DND-41 (cell line): ENCODE data around the gene PRKRIP1.

Experiments used
- ATAC-seq: fragments of 200-7000 bp; cut with Tn5 transposase; 3 replicates; pipeline ENCODE4 v1.9.1; 2021; ENCODE audit warnings: low read depth; ENCODE audit not compliant: insufficient read depth
- DNase-seq: peaks from one replicate; pipeline ENCODE4 v3.0.0-alpha.2; 2020
- H2AFZ ChIP-seq: 2 replicates; pipeline ENCODE4 v1.6.0; 2012; ENCODE audit warnings: low read depth, low read length
- H3K27ac ChIP-seq: 2 replicates; pipeline ENCODE4 v1.5.1; 2012; ENCODE audit warnings: low read length, inconsistent platforms
- H3K27me3 ChIP-seq: fragments of 200-600 bp; sonication (generic); 2 replicates; pipeline ENCODE4 v1.6.0; 2012; ENCODE audit warnings: low read length, mild to moderate bottlenecking, inconsistent platforms; ENCODE audit not compliant: insufficient read depth, poor library complexity
- H3K36me3 ChIP-seq: 2 replicates; pipeline ENCODE4 v1.5.1; 2012; ENCODE audit warnings: low read length, inconsistent platforms; ENCODE audit not compliant: insufficient read depth
- H3K4me1 ChIP-seq: 2 replicates; pipeline ENCODE4 v1.5.1; 2012; ENCODE audit warnings: mild to moderate bottlenecking, low read length; ENCODE audit not compliant: insufficient read depth
- H3K4me2 ChIP-seq: 2 replicates; pipeline ENCODE4 v1.6.0; 2012; ENCODE audit warnings: mild to moderate bottlenecking, moderate library complexity, low read length, inconsistent platforms; ENCODE audit not compliant: insufficient read depth
- H3K4me3 ChIP-seq, 2 experiments: fragments of 200-600 bp in 1 of 2; shearing (Covaris generic) in 1 of 2; 2 replicates each; pipeline ENCODE4 v1.5.1; 2012 to 2016; ENCODE audit warnings: inconsistent platforms in 2 of 2, low read length in 2 of 2, mild to moderate bottlenecking in 2 of 2, low read depth in 1 of 2, moderate library complexity in 1 of 2
- H3K79me2 ChIP-seq: 2 replicates; pipeline ENCODE4 v1.6.0; 2012; ENCODE audit warnings: low read length, inconsistent platforms; ENCODE audit not compliant: insufficient read depth
- H3K9ac ChIP-seq: 2 replicates; pipeline ENCODE4 v1.6.0; 2012; ENCODE audit warnings: low read depth, mild to moderate bottlenecking, inconsistent platforms, low read length, moderate library complexity
- H3K9me3 ChIP-seq: 2 replicates; pipeline ENCODE4 v1.5.1; 2012; ENCODE audit warnings: low read length, moderate library complexity, mild to moderate bottlenecking, inconsistent platforms; ENCODE audit not compliant: insufficient read depth, severe bottlenecking
- H4K20me1 ChIP-seq: 2 replicates; pipeline ENCODE4 v1.6.0; 2012; ENCODE audit warnings: low read length; ENCODE audit not compliant: insufficient read depth
- EZH2 ChIP-seq: IDR thresholded peaks from 3 replicates; pipeline ENCODE4 v1.6.1; 2012; ENCODE audit warnings: borderline replicate concordance, low read depth, mild to moderate bottlenecking, moderate library complexity, low read length, inconsistent platforms; ENCODE audit not compliant: severe bottlenecking
- TF ChIP-seq, protein P1 (sequence below): IDR thresholded peaks from 2 replicates; pipeline ENCODE4 v1.5.1; 2012; ENCODE audit warnings: borderline replicate concordance, low read length, moderate library complexity, mild to moderate bottlenecking; ENCODE audit not compliant: poor library complexity, severe bottlenecking; ENCODE audit errors: extremely low read depth

PRKRIP1 gene

DNA sequence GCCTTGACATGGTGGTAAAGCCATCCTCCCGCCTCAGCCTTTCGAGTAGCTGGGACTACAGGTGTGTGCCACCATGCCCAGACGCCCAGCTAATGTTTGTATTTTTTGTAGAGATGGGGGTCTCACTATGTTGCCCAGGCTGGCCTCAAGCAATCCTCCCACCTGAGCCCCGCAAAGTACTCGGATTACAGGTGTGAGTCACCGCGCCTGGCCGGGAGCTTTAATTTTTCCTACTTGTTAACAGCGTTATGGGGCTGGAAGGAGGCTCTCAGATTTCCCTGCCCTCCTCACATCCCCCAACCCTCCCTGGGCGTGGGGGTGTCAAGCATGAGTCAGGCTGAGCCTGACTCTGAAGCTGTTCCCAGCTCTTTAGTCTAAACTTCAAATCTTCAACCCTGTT, 60.2 kb downstream of the PRKRIP1 start:
- no peak for ATAC-seq
- H3K9ac ChIP-seq: no peak overlapping the region

DNA sequence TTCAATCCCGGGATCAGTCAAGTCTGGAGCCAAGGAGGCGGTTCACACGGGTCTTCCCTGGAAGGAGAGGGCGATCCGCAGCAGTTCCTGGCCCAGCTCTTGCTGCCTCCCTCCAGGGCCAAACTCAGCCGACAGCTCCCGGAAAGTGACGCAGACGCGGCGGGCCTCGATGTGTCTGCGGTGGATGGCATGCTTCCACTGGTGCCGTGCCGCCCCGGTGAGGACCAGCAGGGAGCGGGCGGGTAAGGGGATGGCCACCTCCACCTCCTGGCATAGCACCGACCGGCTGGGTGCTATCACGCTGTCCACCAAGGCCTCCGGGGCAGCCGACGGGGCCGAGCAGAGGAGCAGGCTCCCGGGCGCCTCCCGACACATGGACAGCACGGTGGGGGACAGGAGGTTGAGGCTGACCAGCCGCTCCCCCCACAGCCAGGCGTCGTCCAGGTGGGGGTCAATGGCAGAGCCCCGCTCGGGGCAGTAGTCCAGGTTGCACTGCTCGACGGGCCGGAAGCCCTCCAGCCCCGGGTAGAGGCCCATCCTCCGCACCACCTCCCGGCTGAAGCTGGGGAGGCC, 61.3 kb downstream of the PRKRIP1 start:
- ATAC-seq: no peak
- no peak overlapping the region for H3K4me3 ChIP-seq
- H3K79me2 ChIP-seq: peaks cover 12% of the 10 kb centered on the region
- H3K36me3 ChIP-seq: peaks cover 37% of the 10 kb centered on the region
- H2AFZ ChIP-seq: no peak overlapping the region
- no peak overlapping the region for H3K9ac ChIP-seq
- no peak overlapping the region for H3K27ac ChIP-seq
- TF ChIP-seq, protein P1, sequence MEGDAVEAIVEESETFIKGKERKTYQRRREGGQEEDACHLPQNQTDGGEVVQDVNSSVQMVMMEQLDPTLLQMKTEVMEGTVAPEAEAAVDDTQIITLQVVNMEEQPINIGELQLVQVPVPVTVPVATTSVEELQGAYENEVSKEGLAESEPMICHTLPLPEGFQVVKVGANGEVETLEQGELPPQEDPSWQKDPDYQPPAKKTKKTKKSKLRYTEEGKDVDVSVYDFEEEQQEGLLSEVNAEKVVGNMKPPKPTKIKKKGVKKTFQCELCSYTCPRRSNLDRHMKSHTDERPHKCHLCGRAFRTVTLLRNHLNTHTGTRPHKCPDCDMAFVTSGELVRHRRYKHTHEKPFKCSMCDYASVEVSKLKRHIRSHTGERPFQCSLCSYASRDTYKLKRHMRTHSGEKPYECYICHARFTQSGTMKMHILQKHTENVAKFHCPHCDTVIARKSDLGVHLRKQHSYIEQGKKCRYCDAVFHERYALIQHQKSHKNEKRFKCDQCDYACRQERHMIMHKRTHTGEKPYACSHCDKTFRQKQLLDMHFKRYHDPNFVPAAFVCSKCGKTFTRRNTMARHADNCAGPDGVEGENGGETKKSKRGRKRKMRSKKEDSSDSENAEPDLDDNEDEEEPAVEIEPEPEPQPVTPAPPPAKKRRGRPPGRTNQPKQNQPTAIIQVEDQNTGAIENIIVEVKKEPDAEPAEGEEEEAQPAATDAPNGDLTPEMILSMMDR: no peak
- TF ChIP-seq EZH2: no peak
- H3K9me3 ChIP-seq: no peaks in the 10 kb centered on the region
- no peak overlapping the region for H3K4me2 ChIP-seq
- no peaks in the 10 kb centered on the region for H4K20me1 ChIP-seq
- DNase-seq: no peak
- H3K27me3 ChIP-seq: no peaks in the 10 kb centered on the region
- H3K4me1 ChIP-seq: no peaks in the 10 kb centered on the region

More for the DNA sequence above, 60.2 kb downstream of the PRKRIP1 start:
- H3K79me2 ChIP-seq: peaks cover 4% of the 10 kb centered on the region; the same call in 1 of the 2 replicates
- TF ChIP-seq EZH2: no peak
- TF ChIP-seq, protein P1: no peak
- H3K4me3 ChIP-seq: no peak overlapping the region
- no peaks in the 10 kb centered on the region for H4K20me1 ChIP-seq
- no peaks in the 10 kb centered on the region for H3K9me3 ChIP-seq
- DNase-seq: no peak
- H3K27ac ChIP-seq: no peak overlapping the region
- no peak overlapping the region for H3K4me2 ChIP-seq
- no peaks in the 10 kb centered on the region for H3K4me1 ChIP-seq
- peaks cover 37% of the 10 kb centered on the region for H3K36me3 ChIP-seq
- H2AFZ ChIP-seq: no peak overlapping the region
- no peaks in the 10 kb centered on the region for H3K27me3 ChIP-seq

DNA sequence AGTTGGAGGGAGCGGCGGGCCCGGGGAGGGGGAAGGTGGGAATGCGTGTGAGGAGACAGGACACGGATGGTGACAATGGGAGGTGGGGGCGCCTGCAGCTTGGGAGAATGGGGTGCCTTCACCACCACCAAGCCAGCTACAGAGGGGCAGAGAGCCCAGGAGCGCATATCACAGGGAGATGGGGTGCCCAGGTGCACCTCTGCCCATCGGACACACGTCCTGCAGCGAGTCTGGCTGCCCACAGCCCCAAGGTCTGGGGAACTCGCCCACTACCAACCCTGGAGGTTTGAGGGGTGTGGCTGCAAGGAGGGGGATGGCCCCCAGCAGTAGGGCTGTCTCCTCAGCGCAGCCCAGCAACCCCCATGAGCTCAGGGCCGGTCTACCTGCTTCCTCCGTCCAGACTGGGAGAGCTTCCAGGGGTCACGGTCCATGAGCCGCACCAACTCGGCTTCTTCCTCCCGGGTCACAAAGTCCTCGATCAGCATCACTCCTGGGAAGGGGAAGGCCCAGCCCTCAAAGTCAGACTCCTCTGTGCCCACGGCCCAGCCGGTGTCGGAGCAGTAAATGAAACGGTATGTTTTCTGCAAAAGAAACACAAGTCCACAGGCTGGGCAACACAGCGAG, 63.2 kb downstream of the PRKRIP1 start:
- no peak for ATAC-seq
- H3K4me1 ChIP-seq: peaks cover 10% of the 10 kb centered on the region

More for the DNA sequence above, 63.2 kb downstream of the PRKRIP1 start:
- H4K20me1 ChIP-seq: no peaks in the 10 kb centered on the region
- H3K27ac ChIP-seq: no peak overlapping the region
- H3K9me3 ChIP-seq: no peaks in the 10 kb centered on the region
- H2AFZ ChIP-seq: no peak overlapping the region
- H3K4me2 ChIP-seq: no peak overlapping the region
- H3K36me3 ChIP-seq: peaks cover 37% of the 10 kb centered on the region
- no peak for DNase-seq
- TF ChIP-seq EZH2: no peak
- TF ChIP-seq, protein P1: no peak
- peaks cover 31% of the 10 kb centered on the region for H3K79me2 ChIP-seq
- no peak overlapping the region for H3K4me3 ChIP-seq
- H3K27me3 ChIP-seq: no peaks in the 10 kb centered on the region
- H3K9ac ChIP-seq: no peak overlapping the region
